ENCODE data around the gene BANF1. TPM values are rescaled to one million over a fixed set of nuclear protein-coding genes. Genes with fewer than 3 reads are reported as not detected.

Gene BANF1
- total and polyA plus RNA-seq, 2 of the 13 experiments (the other 11 are each of a cell fraction or from before 2014, with no cell fraction given), result 40.5 to 86.5 TPM

GRCh38 chr11:66045177-66045639, 42.9 kb downstream of the BANF1 start (continued):
- no peak for TF ChIP-seq ZC3H13 (CRISPR knock-in tag; IDR thresholded peaks at IDR 0.05)
- no peak for TF ChIP-seq MEIS1 (CRISPR knock-in tag; IDR thresholded peaks at IDR 0.05; ENCODE audit: borderline replicate concordance)
- TF ChIP-seq EED (CRISPR knock-in tag; IDR thresholded peaks at IDR 0.05), result no peak
- TF ChIP-seq FLYWCH1 (CRISPR knock-in tag; IDR thresholded peaks at IDR 0.05), result no peak
- no peak for TF ChIP-seq ZNF710 (CRISPR knock-in tag; IDR thresholded peaks at IDR 0.05; ENCODE audit: borderline replicate concordance)
- TF ChIP-seq RBM39 (IDR thresholded peaks at IDR 0.05; ENCODE audit: low read depth, low read length, poor library complexity, severe bottlenecking), result no peak
- no peak for TF ChIP-seq BCLAF1 (IDR thresholded peaks at IDR 0.05)
- no peak for TF ChIP-seq ZNF3 (CRISPR knock-in tag; IDR thresholded peaks at IDR 0.05)
- TF ChIP-seq TEAD3 (CRISPR knock-in tag; optimal IDR thresholded peaks at IDR 0.05; ENCODE audit: borderline replicate concordance), result no peak
- TF ChIP-seq PATZ1 (CRISPR knock-in tag; IDR thresholded peaks at IDR 0.05), result peak; percentile 93
- no peak for TF ChIP-seq ZFP41 (CRISPR knock-in tag; IDR thresholded peaks at IDR 0.05; ENCODE audit: borderline replicate concordance)
- TF ChIP-seq BATF2 (CRISPR knock-in tag; IDR thresholded peaks at IDR 0.05), result no peak
- TF ChIP-seq ZNF407 (CRISPR knock-in tag; IDR thresholded peaks at IDR 0.05; ENCODE audit: not compliant biosample characterization), result no peak

All from HepG2 (cell line).